HEK293T (cell line): Measurements from ENCODE around the gene TRDMT1.
A peak's percentile ranks its signal among the peaks of the same experiment; 100 is the strongest.

Experiments used
- CTCF ChIA-PET: fragments of 350-600 bp; formaldehyde crosslinking; extraction: SDS; loops from one replicate; lab custom pipeline; 2021; ENCODE audit warnings: antibody characterized with exemption, inconsistent platforms; lab: Yijun Ruan, JAX
- POLR2A ChIA-PET: fragments of 350-600 bp; formaldehyde crosslinking; extraction: SDS; loops from one replicate; lab custom pipeline; 2020; ENCODE audit warnings: antibody characterized with exemption, inconsistent platforms; lab: Yijun Ruan, JAX
- DNase-seq: peaks from one replicate; pipeline ENCODE4 v3.0.0; 2012; ENCODE audit warnings: mixed read lengths; ENCODE audit errors: extremely low spot score
- ARNT ChIP-seq: fragments of 450-650 bp; IDR thresholded peaks from 2 replicates; pipeline ENCODE4 v1.6.1; 2017; ENCODE audit warnings: mild to moderate bottlenecking
- BHLHE40 ChIP-seq: fragments of 450-650 bp; IDR thresholded peaks from 2 replicates; pipeline ENCODE4 v1.6.1; 2016; ENCODE audit warnings: mild to moderate bottlenecking, moderate library complexity, borderline replicate concordance
- CTBP1 ChIP-seq: fragments of 450-650 bp; IDR thresholded peaks from 2 replicates; pipeline ENCODE4 v1.6.1; 2016; ENCODE audit warnings: borderline replicate concordance
- ELF4 ChIP-seq: fragments of 450-650 bp; IDR thresholded peaks from 2 replicates; pipeline ENCODE4 v1.6.1; 2017; ENCODE audit warnings: antibody characterized with exemption
- FOXA1 ChIP-seq: fragments of 450-650 bp; IDR thresholded peaks from 2 replicates; pipeline ENCODE4 v1.6.1; 2016; ENCODE audit warnings: mild to moderate bottlenecking
- FOXK2 ChIP-seq: fragments of 450-650 bp; IDR thresholded peaks from 2 replicates; pipeline ENCODE4 v1.6.1; 2016; ENCODE audit warnings: mild to moderate bottlenecking
- FOXM1 ChIP-seq: fragments of 450-650 bp; IDR thresholded peaks from 2 replicates; pipeline ENCODE4 v1.6.1; 2017; ENCODE audit warnings: mild to moderate bottlenecking, borderline replicate concordance
- HDGF ChIP-seq: fragments of 450-650 bp; IDR thresholded peaks from 2 replicates; pipeline ENCODE4 v1.6.1; 2017; ENCODE audit warnings: antibody characterized with exemption, borderline replicate concordance
- L3MBTL2 ChIP-seq: fragments of 450-650 bp; conservative IDR thresholded peaks from 2 replicates; pipeline ENCODE4 v1.6.1; 2016; ENCODE audit warnings: mild to moderate bottlenecking
- LEF1 ChIP-seq: fragments of 450-650 bp; IDR thresholded peaks from 2 replicates; pipeline ENCODE4 v1.6.1; 2017; ENCODE audit warnings: mild to moderate bottlenecking, borderline replicate concordance
- NFRKB ChIP-seq: fragments of 450-650 bp; IDR thresholded peaks from 2 replicates; pipeline ENCODE4 v1.6.1; 2016; ENCODE audit warnings: mild to moderate bottlenecking, moderate library complexity
- PKNOX1 ChIP-seq: fragments of 450-650 bp; IDR thresholded peaks from 2 replicates; pipeline ENCODE4 v1.6.1; 2016
- SP1 ChIP-seq: fragments of 450-650 bp; IDR thresholded peaks from 2 replicates; pipeline ENCODE4 v1.6.1; 2017
- SUZ12 ChIP-seq: fragments of 450-650 bp; IDR thresholded peaks from 2 replicates; pipeline ENCODE4 v1.6.1; 2016; ENCODE audit warnings: mild to moderate bottlenecking
- TARDBP ChIP-seq: fragments of 450-650 bp; IDR thresholded peaks from 2 replicates; pipeline ENCODE4 v1.6.1; 2016
- ZNF384 ChIP-seq: fragments of 450-650 bp; IDR thresholded peaks from 2 replicates; pipeline ENCODE4 v1.6.1; 2016

The TRDMT1 gene

GRCh38 chr10:17227367-17228090 is 26.1 kb upstream of the TRDMT1 start:
- CTCF ChIA-PET: interaction anchor here (0.7 kb wide), 3 partner anchors 12 to 1085 kb away, joined by 3 to 6 read pairs (median 4); no protein-coding TSS in a partner anchor
- DNase-seq: no peak

GRCh38 chr10:17226891-17227303 is 25.4 kb upstream of the TRDMT1 start:
- TF ChIP-seq NFRKB (no peak), TARDBP (no peak), FOXA1 (no peak), ELF4 (no peak), LEF1 (no peak), ZNF384 (no peak), FOXM1 (no peak), ARNT (no peak), FOXK2 (no peak), PKNOX1 (no peak), BHLHE40 (no peak), HDGF (no peak)
- ChIA-PET CTCF (interaction anchor here (0.7 kb wide), 2 partner anchors 223 to 1085 kb away, joined by 3 read pairs; no protein-coding TSS in a partner anchor), POLR2A (interaction anchor here (1.2 to 6.9 kb wide), 3 partner anchors 15 to 371 kb away, joined by 3 to 104 read pairs (median 57); partner anchors contain the start of gene TRDMT1)
- DNase-seq: no peak

More at GRCh38 chr10:17227367-17228090, 26.1 kb upstream of the TRDMT1 start:
- POLR2A ChIA-PET: interaction anchor here (1.2 to 6.9 kb wide), 7 partner anchors 11 to 372 kb away, joined by 3 to 104 read pairs (median 14); partner anchors contain the start of gene TRDMT1
- TF ChIP-seq TARDBP (no peak), PKNOX1 (peak; percentile 88), L3MBTL2 (peak; percentile 53; the same call in 1 of the 2 replicates), ARNT (no peak), BHLHE40 (no peak), ZNF384 (peak; percentile 94), CTBP1 (peak; percentile 72), LEF1 (peak; percentile 84)

GRCh38 chr10:17225808-17226207 is 24.3 kb upstream of the TRDMT1 start:
- no peak for TF ChIP-seq SUZ12
- peak; percentile 83 for TF ChIP-seq PKNOX1
- TF ChIP-seq ELF4: no peak
- CTCF ChIA-PET: no interaction called here
- POLR2A ChIA-PET: interaction anchor here (0.6 to 6.9 kb wide), 4 partner anchors 14 to 227 kb away, joined by 3 to 104 read pairs (median 30); partner anchors contain the start of gene TRDMT1
- DNase-seq: no peak

GRCh38 chr10:17222329-17222728 is 20.9 kb upstream of the TRDMT1 start:
- ChIA-PET POLR2A (interaction anchor here (4.7 kb wide), 1 partner anchor 22 kb away, joined by 34 read pairs; the partner anchor contains the start of gene TRDMT1), CTCF (no interaction called here)
- no peak for DNase-seq
- TF ChIP-seq HDGF (no peak), BHLHE40 (no peak), SUZ12 (no peak), ARNT (no peak), ZNF384 (no peak), TARDBP (no peak), PKNOX1 (no peak), SP1 (no peak), FOXK2 (no peak), CTBP1 (no peak)

GRCh38 chr10:17220652-17221100 is 19.2 kb upstream of the TRDMT1 start:
- TF ChIP-seq PKNOX1 (peak; percentile 92), ZNF384 (peak; percentile 78; the same call in 1 of the 2 replicates), TARDBP (no peak)
- peak; percentile 26 for DNase-seq
- ChIA-PET POLR2A (interaction anchor here (1.0 to 4.7 kb wide), 3 partner anchors 9 to 403 kb away, joined by 3 to 34 read pairs (median 24); partner anchors contain the start of genes RSU1 and TRDMT1), CTCF (no interaction called here)
